ENCODE measurements around the gene FBXO15. TPM values are rescaled to one million over a fixed set of nuclear protein-coding genes. Genes with fewer than 3 reads are reported as not detected.
A peak's percentile ranks its signal among the peaks of the same experiment; 100 is the strongest.

FBXO15 gene
- total RNA-seq, 1 donor from 2014 or later, result not detected

DNA sequence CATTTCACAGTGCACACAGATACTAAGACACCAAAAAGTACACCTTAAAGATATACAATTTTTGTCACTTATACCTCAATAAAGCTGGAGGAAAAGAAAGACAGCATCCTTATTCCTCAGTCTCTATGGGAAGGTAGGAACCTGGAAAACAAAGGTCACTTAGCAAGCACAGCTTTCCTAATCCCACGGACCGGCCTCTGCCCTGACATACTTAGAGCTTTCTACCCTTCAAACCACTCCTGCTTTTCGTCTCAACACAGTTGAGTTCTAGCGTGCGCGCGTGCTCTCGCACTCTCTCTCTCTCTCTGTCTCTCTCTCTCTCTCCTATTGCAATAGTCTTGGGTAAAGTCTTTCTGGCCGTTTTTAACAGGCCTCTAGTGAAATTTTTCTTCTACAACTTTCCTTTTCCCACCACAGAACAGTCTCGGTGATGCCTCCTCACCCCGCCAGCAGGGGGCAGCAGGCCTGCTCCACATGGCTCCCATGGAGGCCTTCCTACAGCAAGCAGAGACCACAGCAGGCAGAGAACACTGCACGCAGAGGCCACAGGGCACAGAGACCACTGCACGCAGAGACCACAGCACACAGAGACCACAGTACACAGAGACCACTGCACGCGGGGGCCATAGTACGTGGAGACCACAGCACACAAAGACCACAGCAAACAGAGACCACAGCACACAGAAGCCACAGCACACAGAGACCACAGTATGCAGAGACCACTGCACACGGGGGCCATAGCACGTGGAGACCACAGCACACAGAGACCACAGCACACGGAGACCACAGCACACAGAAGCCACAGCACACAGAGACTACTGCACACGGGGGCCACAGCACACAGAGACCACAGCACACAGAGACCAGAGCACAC, 106.9 kb downstream of the FBXO15 start:
- intact Hi-C loops (cut with micrococcal nuclease), result no loop called here
- no peaks in the 10 kb centered on the region for H3K4me1 ChIP-seq
- H3K27ac ChIP-seq (replicated peaks), result no peak overlapping the region
- no peaks in the 10 kb centered on the region for H3K27me3 ChIP-seq (ENCODE audit: low read depth)
- TF ChIP-seq, protein P1, sequence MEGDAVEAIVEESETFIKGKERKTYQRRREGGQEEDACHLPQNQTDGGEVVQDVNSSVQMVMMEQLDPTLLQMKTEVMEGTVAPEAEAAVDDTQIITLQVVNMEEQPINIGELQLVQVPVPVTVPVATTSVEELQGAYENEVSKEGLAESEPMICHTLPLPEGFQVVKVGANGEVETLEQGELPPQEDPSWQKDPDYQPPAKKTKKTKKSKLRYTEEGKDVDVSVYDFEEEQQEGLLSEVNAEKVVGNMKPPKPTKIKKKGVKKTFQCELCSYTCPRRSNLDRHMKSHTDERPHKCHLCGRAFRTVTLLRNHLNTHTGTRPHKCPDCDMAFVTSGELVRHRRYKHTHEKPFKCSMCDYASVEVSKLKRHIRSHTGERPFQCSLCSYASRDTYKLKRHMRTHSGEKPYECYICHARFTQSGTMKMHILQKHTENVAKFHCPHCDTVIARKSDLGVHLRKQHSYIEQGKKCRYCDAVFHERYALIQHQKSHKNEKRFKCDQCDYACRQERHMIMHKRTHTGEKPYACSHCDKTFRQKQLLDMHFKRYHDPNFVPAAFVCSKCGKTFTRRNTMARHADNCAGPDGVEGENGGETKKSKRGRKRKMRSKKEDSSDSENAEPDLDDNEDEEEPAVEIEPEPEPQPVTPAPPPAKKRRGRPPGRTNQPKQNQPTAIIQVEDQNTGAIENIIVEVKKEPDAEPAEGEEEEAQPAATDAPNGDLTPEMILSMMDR (IDR thresholded peaks at IDR 0.05; ENCODE audit: borderline replicate concordance), result peak; percentile 48
- H3K4me3 ChIP-seq, result no peak overlapping the region
- no peaks in the 10 kb centered on the region for H3K9me3 ChIP-seq (replicated peaks)
- no peaks in the 10 kb centered on the region for H3K36me3 ChIP-seq
- no peak for DNase-seq

DNA sequence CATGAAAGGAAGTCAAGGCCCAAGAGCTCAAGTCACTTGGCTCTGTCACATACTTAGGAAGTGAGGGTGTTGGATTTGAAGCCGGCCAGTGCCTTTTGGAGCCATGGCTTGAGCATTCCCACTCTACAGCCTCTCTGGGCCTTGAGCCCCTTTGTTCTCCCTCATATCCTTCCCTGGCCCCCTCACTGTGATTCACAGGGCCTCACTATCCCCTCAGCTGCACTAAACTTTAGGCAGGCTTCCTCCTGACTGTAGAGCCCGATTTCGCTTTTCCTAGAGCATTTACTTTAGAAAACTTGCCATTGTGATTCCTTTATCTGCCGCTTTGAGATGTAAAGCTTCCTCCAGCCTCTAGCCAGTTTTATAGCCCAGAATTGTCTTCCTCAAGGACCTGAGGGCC, 107.6 kb downstream of the FBXO15 start:
- Histone ChIP-seq H3K36me3 (no peaks in the 10 kb centered on the region), H3K9me3 (replicated peaks) (no peaks in the 10 kb centered on the region), H3K4me3 (no peak overlapping the region), H3K27ac (replicated peaks) (no peak overlapping the region), H3K27me3 (ENCODE audit: low read depth) (no peaks in the 10 kb centered on the region), H3K4me1 (no peaks in the 10 kb centered on the region)
- no peak for DNase-seq
- intact Hi-C loops (cut with micrococcal nuclease), result no loop called here
- TF ChIP-seq, protein P1 (IDR thresholded peaks at IDR 0.05; ENCODE audit: borderline replicate concordance), result no peak

DNA sequence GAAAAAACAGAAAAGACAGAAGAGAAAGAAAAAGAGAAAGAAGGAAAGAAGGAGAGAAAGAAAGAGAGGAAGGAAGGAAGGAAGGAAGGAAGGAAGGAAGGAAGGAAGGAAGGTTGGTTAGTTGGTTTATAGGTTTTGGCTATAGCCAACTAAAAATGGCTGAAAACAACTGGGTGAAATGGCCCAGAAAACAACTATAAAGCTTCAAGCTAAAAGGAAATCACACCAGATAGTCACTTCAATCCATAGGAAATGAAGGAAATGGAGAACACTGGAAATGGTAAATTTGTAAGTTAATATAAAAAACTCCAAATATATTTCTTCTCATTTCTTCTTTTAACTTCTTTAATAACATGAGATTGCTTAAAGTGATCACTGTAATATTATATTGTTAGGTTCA, 118.5 kb downstream of the FBXO15 start:
- Histone ChIP-seq H3K4me3 (no peak overlapping the region), H3K27ac (replicated peaks) (no peak overlapping the region), H3K4me1 (no peaks in the 10 kb centered on the region), H3K36me3 (no peaks in the 10 kb centered on the region), H3K9me3 (replicated peaks) (peaks cover 6% of the 10 kb centered on the region), H3K27me3 (ENCODE audit: low read depth) (peaks cover 5% of the 10 kb centered on the region)
- no peak for DNase-seq
- TF ChIP-seq, protein P1 (IDR thresholded peaks at IDR 0.05; ENCODE audit: borderline replicate concordance), result no peak
- intact Hi-C loops (cut with micrococcal nuclease), result no loop called here

Other genes with a start within 250 kb of the FBXO15 start
- 172 TPM for gene TIMM21, start 689 bp upstream of the FBXO15 start, total RNA-seq
- gene CYB5A, start 144.1 kb upstream of the FBXO15 start, total RNA-seq, result 105 TPM
- not detected for gene C18orf63, start 168.0 kb upstream of the FBXO15 start, total RNA-seq